Measurements from ENCODE around the gene WDFY4.

DNA sequence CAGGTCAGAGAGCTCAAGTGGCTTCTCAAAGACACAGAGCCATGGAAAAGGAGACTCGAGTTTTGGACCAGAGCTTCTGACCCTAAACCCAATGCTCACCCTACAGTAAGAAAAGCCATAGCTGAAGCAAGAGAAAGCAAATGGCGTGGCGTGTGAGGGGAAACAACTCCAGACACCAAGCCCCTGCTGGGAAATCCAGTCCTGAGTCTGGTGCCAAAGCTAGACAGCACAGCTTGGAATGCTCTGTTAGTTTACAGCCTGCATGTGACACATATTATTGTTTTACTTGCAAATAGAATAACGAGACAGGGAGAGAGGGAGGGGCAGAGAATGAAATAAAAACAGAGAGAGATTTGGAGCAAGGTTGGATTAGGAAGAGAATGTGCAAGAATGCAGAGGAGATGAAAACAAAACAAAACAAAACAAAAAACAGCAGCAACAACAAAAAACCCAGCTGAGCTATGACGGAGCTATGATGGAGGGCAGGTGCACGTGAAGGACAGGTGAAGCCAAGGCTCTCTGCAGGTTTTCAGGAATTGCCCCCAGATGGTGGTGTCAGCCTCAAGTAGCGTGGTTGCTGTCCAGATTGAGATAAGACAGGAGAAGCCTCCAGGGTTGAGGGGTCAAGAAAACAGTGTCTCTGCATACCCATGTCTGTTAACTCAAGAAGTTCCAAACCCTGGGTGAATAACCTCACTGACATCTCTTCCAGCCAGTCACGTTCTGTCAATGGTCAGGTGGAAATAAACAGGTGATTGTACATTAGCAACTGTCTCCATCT, 324.7 kb downstream of the WDFY4 start:
- TF ChIP-seq, protein P1, sequence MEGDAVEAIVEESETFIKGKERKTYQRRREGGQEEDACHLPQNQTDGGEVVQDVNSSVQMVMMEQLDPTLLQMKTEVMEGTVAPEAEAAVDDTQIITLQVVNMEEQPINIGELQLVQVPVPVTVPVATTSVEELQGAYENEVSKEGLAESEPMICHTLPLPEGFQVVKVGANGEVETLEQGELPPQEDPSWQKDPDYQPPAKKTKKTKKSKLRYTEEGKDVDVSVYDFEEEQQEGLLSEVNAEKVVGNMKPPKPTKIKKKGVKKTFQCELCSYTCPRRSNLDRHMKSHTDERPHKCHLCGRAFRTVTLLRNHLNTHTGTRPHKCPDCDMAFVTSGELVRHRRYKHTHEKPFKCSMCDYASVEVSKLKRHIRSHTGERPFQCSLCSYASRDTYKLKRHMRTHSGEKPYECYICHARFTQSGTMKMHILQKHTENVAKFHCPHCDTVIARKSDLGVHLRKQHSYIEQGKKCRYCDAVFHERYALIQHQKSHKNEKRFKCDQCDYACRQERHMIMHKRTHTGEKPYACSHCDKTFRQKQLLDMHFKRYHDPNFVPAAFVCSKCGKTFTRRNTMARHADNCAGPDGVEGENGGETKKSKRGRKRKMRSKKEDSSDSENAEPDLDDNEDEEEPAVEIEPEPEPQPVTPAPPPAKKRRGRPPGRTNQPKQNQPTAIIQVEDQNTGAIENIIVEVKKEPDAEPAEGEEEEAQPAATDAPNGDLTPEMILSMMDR (conservative IDR thresholded peaks at IDR 0.05; ENCODE audit: low read length), result no peak
- TF ChIP-seq EZH2phosphoT487 (IDR thresholded peaks at IDR 0.05; ENCODE audit: borderline replicate concordance), result no peak
